ENCODE results near the gene KRTCAP2. TPM values are rescaled to one million over a fixed set of nuclear protein-coding genes. Genes with fewer than 3 reads are reported as not detected.

Gene KRTCAP2
- polyA plus RNA-seq, 1 of the 3 experiments (the other 2 are of a cell fraction) = 238 TPM

GRCh38 chr1:155179112-155180031, 6.3 kb upstream of the KRTCAP2 start:
- H3K36me3 ChIP-seq (replicated peaks in 1 of 2; ENCODE audit: control insufficient read depth in 1 of 2, insufficient read depth in 2 of 2, low read length in 1 of 2) = peaks cover 20 to 49% of the 10 kb centered on the region in 2 experiments
- H3K79me2 ChIP-seq (ENCODE audit: insufficient read depth) = peaks cover 12% of the 10 kb centered on the region; the same call in 1 of the 2 replicates
- no peaks in the 10 kb centered on the region for H3K9me3 ChIP-seq
- ChIA-PET CTCF (interaction anchor here (0.9 to 9.6 kb wide), 4 partner anchors 11 to 93 kb away, joined by 3 to 203 read pairs (median 7); no protein-coding TSS in a partner anchor), POLR2A (no interaction called here)
- H3K9ac ChIP-seq = no peak overlapping the region
- H3K27me3 ChIP-seq (ENCODE audit: insufficient read depth) = no peaks in the 10 kb centered on the region
- H3K4me2 ChIP-seq = no peak overlapping the region
- H3K4me1 ChIP-seq (ENCODE audit: control insufficient read depth in 1 of 2, insufficient read depth in 2 of 2, low read depth in 1 of 2, low read length in 1 of 2) = peaks cover 0 to 30% of the 10 kb centered on the region in 2 experiments; a peak in 2 of 4 replicates
- DNase-seq = no peak
- no peaks in the 10 kb centered on the region for H4K20me1 ChIP-seq (ENCODE audit: insufficient read depth)
- peaks cover 15% of the 10 kb centered on the region for H3F3A ChIP-seq (replicated peaks; ENCODE audit: insufficient read depth)
- H3K9me2 ChIP-seq = no peaks in the 10 kb centered on the region
- TF ChIP-seq USF1 (IDR thresholded peaks at IDR 0.05; ENCODE audit: borderline replicate concordance, low read depth) = no peak
- no peak for TF ChIP-seq GABPA (IDR thresholded peaks at IDR 0.05; ENCODE audit: low read depth)
- no peak for TF ChIP-seq TCF12 (IDR thresholded peaks at IDR 0.05)
- no peak for TF ChIP-seq REST (IDR thresholded peaks at IDR 0.05; ENCODE audit: low read depth, low read length)
- no peak for TF ChIP-seq EZH2phosphoT487 (IDR thresholded peaks at IDR 0.05; ENCODE audit: borderline replicate concordance, low read depth)
- no peak for TF ChIP-seq CHD2 (IDR thresholded peaks at IDR 0.05; ENCODE audit: low read length, partially characterized antibody)
- TF ChIP-seq IRF3 (IDR thresholded peaks at IDR 0.05; ENCODE audit: low read depth, low read length) = no peak
- TF ChIP-seq SIN3A (IDR thresholded peaks at IDR 0.05; ENCODE audit: borderline replicate concordance, low read depth, low read length) = no peak
- no peak for TF ChIP-seq MEF2A (IDR thresholded peaks at IDR 0.05; ENCODE audit: borderline replicate concordance, low read depth)
- no peak for TF ChIP-seq TEAD4 (IDR thresholded peaks at IDR 0.05; ENCODE audit: borderline replicate concordance, insufficient read depth)
- TF ChIP-seq MAX (IDR thresholded peaks at IDR 0.05; ENCODE audit: low read depth) = no peak
- no peak for TF ChIP-seq EP300 (IDR thresholded peaks at IDR 0.05; ENCODE audit: borderline replicate concordance in 1 of 2, low read depth in 1 of 2, low read length in 1 of 2)
- no peak for TF ChIP-seq PBX3 (IDR thresholded peaks at IDR 0.05)
- TF ChIP-seq GATA2 (CRISPR knock-in tag; IDR thresholded peaks at IDR 0.05) = no peak
- TF ChIP-seq RFX5 (IDR thresholded peaks at IDR 0.05; ENCODE audit: low read length) = no peak
- no peak overlapping the region for H3K27ac ChIP-seq (ENCODE audit: low read depth in 2 of 2, low read length in 1 of 2)
- H3K4me3 ChIP-seq (ENCODE audit: low read depth in 2 of 2, low read length in 1 of 2) = no peak overlapping the region
- no peak overlapping the region for H2AFZ ChIP-seq (ENCODE audit: low read depth)
- WGBS (ENCODE audit: low lambda C conversion rate) = 98% methylated on average over 28 of the region's 31 CpGs
